ENCODE results near the gene RCBTB1.

Gene RCBTB1

GRCh38 chr13:49494645-49495044, 90.7 kb downstream of the RCBTB1 start:
- TF ChIP-seq CTCF (IDR thresholded peaks at IDR 0.05; ENCODE audit: extremely low read depth, missing control alignments): no peak
- DNase-seq (ENCODE audit: low spot score): no peak

- no peak for TF ChIP-seq CTCF (IDR thresholded peaks at IDR 0.05; ENCODE audit: extremely low read depth, missing control alignments)
- DNase-seq (ENCODE audit: low spot score): no peak
Measured at GRCh38 chr13:49488563-49488962, 96.8 kb downstream of the RCBTB1 start.
